K562 (cell line): ENCODE results near the gene METTL23. TPM values are rescaled to one million over a fixed set of nuclear protein-coding genes. Genes with fewer than 3 reads are reported as not detected.

ENCODE experiments used
- ARNT ChIP-seq, 2 experiments: fragments of 450-650 bp; IDR thresholded peaks; 2 replicates each; pipeline ENCODE4 v1.6.1; 2016; ENCODE audit warnings: mild to moderate bottlenecking in 1 of 2
- BCL6 ChIP-seq: fragments of 250-450 bp; sonication (Bioruptor Pico); IDR thresholded peaks from 2 replicates; pipeline ENCODE4 v1.4.0; 2020
- E4F1 ChIP-seq: fragments of 250-450 bp; sonication (Bioruptor Pico); IDR thresholded peaks from 2 replicates; pipeline ENCODE4 v1.5.0; 2021; ENCODE audit warnings: mild to moderate bottlenecking, borderline replicate concordance
- EP400 ChIP-seq: fragments of 450-650 bp; IDR thresholded peaks from 2 replicates; pipeline ENCODE4 v1.6.1; 2017; ENCODE audit warnings: antibody characterized with exemption, mild to moderate bottlenecking, moderate library complexity
- KDM4B ChIP-seq, 2 experiments: fragments of 450-650 bp in 1 of 2; sonication (generic) in 1 of 2; IDR thresholded peaks; 2 replicates each; pipeline ENCODE4 v1.6.1; 2016 to 2017; ENCODE audit warnings: borderline replicate concordance in 2 of 2, antibody characterized with exemption in 1 of 2, low read depth in 1 of 2, mild to moderate bottlenecking in 1 of 2
- KLF13 ChIP-seq: fragments of 450-650 bp; IDR thresholded peaks from 2 replicates; pipeline ENCODE4 v1.6.1; 2016; ENCODE audit warnings: missing genetic modification characterization, low read depth, mild to moderate bottlenecking, missing compliant biosample characterization, moderate library complexity, borderline replicate concordance
- MEF2A ChIP-seq: IDR thresholded peaks from 2 replicates; pipeline ENCODE4 v1.6.1; 2011; ENCODE audit warnings: low read depth, mild to moderate bottlenecking, low read length, moderate library complexity; ENCODE audit not compliant: control insufficient read depth
- NR1H2 ChIP-seq: sonication (generic); formaldehyde crosslinking; IDR thresholded peaks from 2 replicates; pipeline ENCODE4 v1.4.0; 2020; ENCODE audit warnings: mild to moderate bottlenecking, missing genetic modification reagents
- RCOR1 ChIP-seq, 2 experiments: IDR thresholded peaks; 2 replicates each; pipeline ENCODE4 v1.6.1; 2012; ENCODE audit warnings: low read depth in 2 of 2, low read length in 2 of 2, borderline replicate concordance in 1 of 2, improper control_type of control experiment in 1 of 2
- SFPQ ChIP-seq: fragments of 200-400 bp; formaldehyde crosslinking; IDR thresholded peaks from 2 replicates; pipeline ENCODE4 v1.6.1; 2017; ENCODE audit warnings: mild to moderate bottlenecking, low read depth, low read length, moderate library complexity
- SMC3 ChIP-seq: conservative IDR thresholded peaks from 2 replicates; pipeline ENCODE4 v1.6.1; 2011; ENCODE audit warnings: low read depth, low read length, improper control_type of control experiment; ENCODE audit not compliant: insufficient read depth
- STAG1 ChIP-seq: sonication (generic); formaldehyde crosslinking; IDR thresholded peaks from 2 replicates; pipeline ENCODE4 v1.5.0; 2020; ENCODE audit warnings: missing genetic modification reagents, borderline replicate concordance
- STAT5B ChIP-seq: fragments of 250-450 bp; sonication (Bioruptor Pico); IDR thresholded peaks from 2 replicates; pipeline ENCODE4 v1.8.0; 2021; ENCODE audit warnings: mild to moderate bottlenecking, inconsistent platforms
- TCF3 ChIP-seq: sonication (generic); formaldehyde crosslinking; IDR thresholded peaks from 2 replicates; pipeline ENCODE4 v1.4.0; 2020; ENCODE audit warnings: mild to moderate bottlenecking, missing genetic modification reagents
- THAP12 ChIP-seq: fragments of 250-450 bp; sonication (Bioruptor Pico); IDR thresholded peaks from 2 replicates; pipeline ENCODE4 v1.9.0; 2021; ENCODE audit warnings: mild to moderate bottlenecking, inconsistent platforms
- THRB ChIP-seq: fragments of 450-650 bp; formaldehyde crosslinking; conservative IDR thresholded peaks from 2 replicates; pipeline ENCODE4 v1.4.0; 2022; ENCODE audit warnings: mild to moderate bottlenecking, missing genetic modification characterization
- TRIM24 ChIP-seq, 2 experiments: fragments of 450-650 bp; IDR thresholded peaks; 2 replicates each; pipeline ENCODE4 v1.6.1; 2016
- ZBTB1 ChIP-seq: sonication (generic); formaldehyde crosslinking; IDR thresholded peaks from 2 replicates; pipeline ENCODE4 v1.8.1; 2023; ENCODE audit warnings: missing genetic modification reagents, low read depth, mild to moderate bottlenecking, borderline replicate concordance
- ZNF395 ChIP-seq: fragments of 200-800 bp; sonication (Bioruptor generic); IDR thresholded peaks from 2 replicates; pipeline ENCODE4 v1.6.1; 2017; ENCODE audit warnings: missing genetic modification characterization, missing compliant biosample characterization
- polyA plus RNA-seq, 8 experiments: library from polyadenylated mRNA; depleted of rRNA in 4 of 8; stranded (reverse) in 5 of 8; unstranded in 3 of 8; fragments of >200 nt; fragmentation: Nextera tagmentation in 2 of 8; fragmentation: Illumina TruSeq in 1 of 8; extraction: Ambion mirVana in 2 of 8; extraction: Trizol in 1 of 8; gene quantifications; 2 replicates each; pipeline versions ENCODE4 v1.2.1 to v1.2.3, GENCODE V29; 2011 to 2014; ENCODE audit warnings: inconsistent platforms in 1 of 8, missing spikeins in 1 of 8
- total RNA-seq, 7 experiments: library from RNA; depleted of rRNA in 6 of 7; stranded (reverse); fragments of >200 nt in 6 of 7; fragmentation: Illumina TruSeq in 2 of 7; extraction: Trizol in 2 of 7; gene quantifications; 2 replicates each; pipeline versions ENCODE4 v1.2.1 to v1.2.3, GENCODE V29; 2011 to 2021; ENCODE audit warnings: low replicate concordance in 1 of 7

METTL23 gene
- total and polyA plus RNA-seq, 9 of the 15 experiments (the other 6 are each of a cell fraction or from before 2014, with no cell fraction given) = 29.4 to 67.3 (median 41.6) TPM

GRCh38 chr17:76689859-76690258, 36.8 kb upstream of the METTL23 start (continued):
- no peak for TF ChIP-seq E4F1 (CRISPR knock-in tag)
- no peak for TF ChIP-seq NR1H2 (CRISPR knock-in tag)
- no peak for TF ChIP-seq THAP12 (CRISPR knock-in tag)
- no peak for TF ChIP-seq TCF3
- TF ChIP-seq BCL6 (CRISPR knock-in tag) = no peak
- TF ChIP-seq STAT5B (CRISPR knock-in tag) = no peak
- TF ChIP-seq STAG1 (CRISPR knock-in tag) = no peak
- TF ChIP-seq ZNF395 = no peak
- no peak for TF ChIP-seq ARNT (IDR thresholded peaks at IDR 0.05)
- TF ChIP-seq KLF13 = no peak
- TF ChIP-seq EP400 = no peak
- TF ChIP-seq KDM4B (IDR thresholded peaks at IDR 0.05; ENCODE audit: borderline replicate concordance in 2 of 2, low read depth in 1 of 2) = no peak
- no peak for TF ChIP-seq SMC3
- no peak for TF ChIP-seq ZBTB1
- no peak for TF ChIP-seq THRB (CRISPR knock-in tag)
- no peak for TF ChIP-seq MEF2A
- TF ChIP-seq TRIM24 (IDR thresholded peaks at IDR 0.05) = no peak
- no peak for TF ChIP-seq SFPQ
- TF ChIP-seq RCOR1 (IDR thresholded peaks at IDR 0.05; ENCODE audit: borderline replicate concordance in 1 of 2, low read depth in 2 of 2, low read length in 2 of 2) = peak in 1 of 2 experiments; percentile 12; a peak in 1 of 4 replicates
